GM13977 (cell line): ENCODE measurements around the gene GNAQ.

ENCODE experiments used
- DNase-seq: peaks from one replicate; pipeline ENCODE4 v3.0.0; 2012; ENCODE audit warnings: low spot score
- CTCF ChIP-seq: IDR thresholded peaks from 2 replicates; pipeline ENCODE4 v1.5.1; 2012; ENCODE audit warnings: mild to moderate bottlenecking, control low read depth; ENCODE audit not compliant: insufficient read depth; ENCODE audit errors: extremely low read depth, missing control alignments
- in situ Hi-C: fragments of 300-500 bp; cut with MboI; formaldehyde crosslinking; loops from one replicate; pipeline ENCODE4 v1.12.0; 2022; ENCODE audit warnings: low sequenced_read_pairs, low pct_unique_long_range_greater_than_20kb, mixed read lengths, inconsistent platforms; ENCODE audit not compliant: unreplicated experiment

GNAQ gene

GRCh38 chr9:77831781-77832180, 199.8 kb downstream of the GNAQ start:
- TF ChIP-seq CTCF: no peak
- in situ Hi-C loops: no loop called here
- no peak for DNase-seq

DNA sequence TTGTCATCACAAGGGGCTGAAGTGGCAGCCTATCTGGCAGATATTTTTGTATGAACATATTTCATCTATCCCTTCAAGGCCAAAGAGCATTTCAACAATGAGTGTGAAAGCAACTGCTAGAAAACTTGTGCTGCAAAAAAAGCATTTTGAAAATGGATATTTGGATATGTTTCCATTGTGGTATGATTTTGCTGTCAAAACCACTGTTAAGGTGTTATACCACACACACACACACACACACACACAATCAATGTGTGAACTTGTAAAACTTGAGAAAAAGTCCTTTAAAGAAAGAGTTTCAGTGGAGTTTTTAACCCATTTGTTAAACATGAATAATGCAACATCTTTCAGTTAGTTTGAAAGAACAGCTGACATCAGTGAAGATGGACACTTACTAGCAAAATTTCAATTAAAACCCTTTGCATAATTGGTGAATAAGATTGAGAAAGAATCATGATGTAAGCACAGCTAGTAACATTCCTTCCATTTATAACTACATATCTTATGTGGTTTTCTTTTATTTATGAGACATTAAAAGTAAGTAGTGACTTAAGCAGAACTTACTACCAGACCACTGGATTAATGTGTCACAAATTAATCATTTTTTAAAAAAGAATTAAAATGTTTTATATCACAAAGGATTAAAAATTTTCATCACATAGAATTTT, 200.9 kb downstream of the GNAQ start:
- in situ Hi-C loops: no loop called here

DNA sequence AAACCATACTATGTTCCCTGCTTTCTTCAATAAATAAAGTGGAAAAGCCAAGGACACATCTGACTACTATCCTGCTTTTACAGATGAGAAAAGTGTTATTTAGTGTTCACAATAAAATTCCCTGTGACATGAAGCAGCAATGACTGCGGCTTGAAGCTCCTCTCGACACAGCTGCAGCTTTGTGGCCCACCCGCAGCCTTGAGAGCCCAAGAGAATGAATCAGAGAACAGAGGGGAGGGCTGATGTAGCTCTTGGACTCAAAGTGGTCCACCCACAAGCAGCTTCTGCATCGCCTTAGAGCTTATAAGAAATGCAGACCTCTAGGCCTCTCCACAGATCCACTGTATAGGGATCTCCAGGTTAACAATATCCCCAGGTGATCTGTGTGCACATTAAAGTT, 202.2 kb downstream of the GNAQ start:
- DNase-seq: no peak
- in situ Hi-C loops: no loop called here
- no peak for TF ChIP-seq CTCF

More for the DNA sequence above, 200.9 kb downstream of the GNAQ start:
- DNase-seq: no peak
- no peak for TF ChIP-seq CTCF

DNA sequence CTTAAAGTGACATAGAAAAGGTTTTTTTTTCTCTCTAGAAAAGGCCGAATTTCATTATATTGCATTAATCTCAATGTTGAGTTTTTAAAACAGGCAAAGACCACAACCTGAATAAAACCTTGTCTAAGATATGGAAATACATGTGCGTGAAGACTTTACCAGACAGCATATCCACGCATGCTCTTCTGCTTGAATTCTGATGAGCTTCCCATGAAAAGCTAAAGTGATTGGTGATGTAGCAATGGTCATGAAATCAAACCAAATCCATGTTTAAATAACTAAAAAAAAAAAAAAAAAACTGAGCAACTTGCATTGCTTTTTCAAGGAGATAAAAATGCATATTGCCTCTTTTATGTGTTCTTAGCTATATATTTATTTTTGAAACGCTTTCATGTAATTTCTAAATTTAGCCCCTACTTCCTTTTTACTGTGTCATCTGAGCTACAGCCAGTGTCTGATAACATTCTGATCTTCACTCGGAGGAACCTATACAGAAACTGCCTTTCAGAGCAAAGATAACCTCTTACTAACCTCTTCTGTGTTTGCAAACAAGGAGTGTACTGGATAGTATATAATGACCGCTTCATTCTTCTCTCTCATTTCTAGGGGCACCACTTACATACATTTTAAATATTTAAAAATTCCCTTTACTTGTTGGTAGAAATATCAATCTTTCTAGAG, 204.4 kb downstream of the GNAQ start:
- in situ Hi-C loops: no loop called here
- no peak for TF ChIP-seq CTCF
- peak; percentile 34 for DNase-seq

DNA sequence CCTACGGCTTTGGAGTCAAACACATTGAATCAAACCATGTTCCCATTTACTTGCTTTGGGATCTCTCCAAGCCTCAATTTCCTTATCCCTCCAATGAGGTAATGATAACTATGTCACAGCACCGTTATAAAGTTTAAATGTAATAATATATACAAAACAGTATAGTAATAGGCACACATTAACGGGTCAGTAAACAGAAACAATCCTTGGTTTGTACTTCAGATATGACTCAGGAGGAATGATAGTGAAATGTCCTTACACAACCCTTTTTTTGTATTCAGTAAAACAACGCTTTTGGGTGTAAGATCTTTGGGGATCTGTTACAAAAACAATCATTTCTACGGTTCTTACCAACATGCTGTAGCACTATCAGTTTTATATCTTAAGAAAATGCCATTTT, 205.0 kb downstream of the GNAQ start:
- TF ChIP-seq CTCF: no peak
- in situ Hi-C loops: no loop called here
- no peak for DNase-seq

- in situ Hi-C loops: no loop called here
- no peak for DNase-seq
- no peak for TF ChIP-seq CTCF
Measured at GRCh38 chr9:77826116-77826515, 205.5 kb downstream of the GNAQ start.
